Breast epithelium (tissue), 3 donors: Measurements from ENCODE around the gene LUC7L3.

Experiments used
- CTCF ChIP-seq, 3 donors: fragments of 450-650 bp; IDR thresholded peaks; one replicate each; pipeline ENCODE4 v1.5.1; 2016 to 2017; ENCODE audit warnings: antibody characterized with exemption in 3 of 3, mild to moderate bottlenecking in 3 of 3, moderate library complexity in 3 of 3
- POLR2A ChIP-seq: fragments of 450-650 bp; IDR thresholded peaks from one replicate; pipeline ENCODE4 v1.6.1; 2016; ENCODE audit warnings: antibody characterized with exemption, mild to moderate bottlenecking, moderate library complexity
- POLR2AphosphoS5 ChIP-seq, 3 donors: sonication (generic); formaldehyde crosslinking; IDR thresholded peaks; one replicate each; pipeline ENCODE4 v1.6.1; 2017; ENCODE audit warnings: antibody characterized with exemption in 3 of 3

- TF ChIP-seq CTCF (IDR thresholded peaks at IDR 0.05) = no peak
- TF ChIP-seq POLR2AphosphoS5 (IDR thresholded peaks at IDR 0.05) = no peak
- TF ChIP-seq POLR2A = no peak
These were observed 22.3 kb upstream of the LUC7L3 start for GRCh38 chr17:50697062-50697461.
